ENCODE measurements around the gene GMDS.

GMDS gene

DNA sequence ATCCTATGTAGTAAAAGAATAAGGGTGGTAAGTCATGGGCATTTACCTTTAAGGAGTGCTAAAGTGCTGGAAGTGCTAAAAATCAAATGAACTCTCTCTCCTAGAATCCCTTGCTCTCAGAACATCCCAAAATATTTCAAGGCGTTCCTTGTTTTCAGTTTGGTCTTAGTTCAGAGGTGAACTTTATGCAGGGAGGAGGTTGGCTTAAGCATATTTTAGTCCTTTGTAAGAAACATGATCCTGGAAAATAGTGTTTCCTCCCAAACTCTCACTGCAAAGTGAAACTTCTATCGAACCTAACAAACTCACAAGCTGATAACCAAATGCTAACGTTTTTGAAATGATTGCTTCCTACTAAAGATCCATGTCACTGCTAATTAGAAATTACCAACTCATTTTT, 404.3 kb downstream of the GMDS start:
- Histone ChIP-seq H3K36me3 (ENCODE audit: control insufficient read depth, insufficient read depth, low read length) (no peaks in the 10 kb centered on the region), H3K79me2 (no peaks in the 10 kb centered on the region), H2AFZ (no peak overlapping the region), H3K27me3 (ENCODE audit: control insufficient read depth, insufficient read depth, low read length) (no peaks in the 10 kb centered on the region), H3K4me3 (ENCODE audit: low read depth, low read length) (no peak overlapping the region), H3K27ac (no peak overlapping the region), H3K4me2 (ENCODE audit: low read length) (no peak overlapping the region), H3K4me1 (no peaks in the 10 kb centered on the region), H3K9ac (no peak overlapping the region), H3K9me3 (ENCODE audit: control insufficient read depth, low read length) (no peaks in the 10 kb centered on the region)
- TF ChIP-seq, protein P1, sequence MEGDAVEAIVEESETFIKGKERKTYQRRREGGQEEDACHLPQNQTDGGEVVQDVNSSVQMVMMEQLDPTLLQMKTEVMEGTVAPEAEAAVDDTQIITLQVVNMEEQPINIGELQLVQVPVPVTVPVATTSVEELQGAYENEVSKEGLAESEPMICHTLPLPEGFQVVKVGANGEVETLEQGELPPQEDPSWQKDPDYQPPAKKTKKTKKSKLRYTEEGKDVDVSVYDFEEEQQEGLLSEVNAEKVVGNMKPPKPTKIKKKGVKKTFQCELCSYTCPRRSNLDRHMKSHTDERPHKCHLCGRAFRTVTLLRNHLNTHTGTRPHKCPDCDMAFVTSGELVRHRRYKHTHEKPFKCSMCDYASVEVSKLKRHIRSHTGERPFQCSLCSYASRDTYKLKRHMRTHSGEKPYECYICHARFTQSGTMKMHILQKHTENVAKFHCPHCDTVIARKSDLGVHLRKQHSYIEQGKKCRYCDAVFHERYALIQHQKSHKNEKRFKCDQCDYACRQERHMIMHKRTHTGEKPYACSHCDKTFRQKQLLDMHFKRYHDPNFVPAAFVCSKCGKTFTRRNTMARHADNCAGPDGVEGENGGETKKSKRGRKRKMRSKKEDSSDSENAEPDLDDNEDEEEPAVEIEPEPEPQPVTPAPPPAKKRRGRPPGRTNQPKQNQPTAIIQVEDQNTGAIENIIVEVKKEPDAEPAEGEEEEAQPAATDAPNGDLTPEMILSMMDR (IDR thresholded peaks at IDR 0.05) = no peak

DNA sequence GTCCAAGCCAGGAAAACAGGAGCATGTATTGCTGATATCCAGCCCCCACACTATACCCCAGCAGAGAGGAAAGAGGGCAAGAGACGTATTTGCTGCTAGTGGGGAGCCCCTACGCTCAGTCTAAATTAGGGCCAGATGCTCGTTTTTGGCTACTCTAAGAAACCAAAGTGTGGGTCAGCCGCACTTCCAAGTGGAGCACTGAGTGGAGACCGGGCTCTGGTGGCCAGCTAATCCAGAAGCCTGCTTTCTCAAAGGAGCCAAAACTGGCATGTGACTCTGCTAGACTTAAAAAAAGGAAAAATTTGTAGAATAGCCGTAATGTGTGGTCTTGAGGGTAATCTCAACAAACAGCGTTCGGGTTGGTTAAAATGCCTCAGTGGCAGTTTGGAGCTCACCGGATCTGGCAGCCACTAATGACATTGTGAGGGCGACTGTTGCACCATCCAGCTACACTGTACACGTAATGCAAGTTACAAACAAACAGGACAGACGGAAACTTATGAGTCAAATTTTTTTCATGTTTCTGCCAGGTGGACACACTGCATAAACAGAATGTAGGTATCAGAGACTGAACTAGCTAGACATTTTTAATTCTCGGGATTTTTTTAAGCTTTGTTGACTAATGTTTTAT, 404.8 kb downstream of the GMDS start:
- no peak overlapping the region for H3K4me3 ChIP-seq (ENCODE audit: low read depth, low read length)
- no peaks in the 10 kb centered on the region for H3K27me3 ChIP-seq (ENCODE audit: control insufficient read depth, insufficient read depth, low read length)
- H2AFZ ChIP-seq = no peak overlapping the region
- H3K27ac ChIP-seq = no peak overlapping the region
- TF ChIP-seq, protein P1 (IDR thresholded peaks at IDR 0.05) = no peak
- H3K79me2 ChIP-seq = no peaks in the 10 kb centered on the region
- no peak overlapping the region for H3K9ac ChIP-seq
- H3K4me1 ChIP-seq = no peaks in the 10 kb centered on the region
- H3K9me3 ChIP-seq (ENCODE audit: control insufficient read depth, low read length) = no peaks in the 10 kb centered on the region
- no peak overlapping the region for H3K4me2 ChIP-seq (ENCODE audit: low read length)
- no peaks in the 10 kb centered on the region for H3K36me3 ChIP-seq (ENCODE audit: control insufficient read depth, insufficient read depth, low read length)

DNA sequence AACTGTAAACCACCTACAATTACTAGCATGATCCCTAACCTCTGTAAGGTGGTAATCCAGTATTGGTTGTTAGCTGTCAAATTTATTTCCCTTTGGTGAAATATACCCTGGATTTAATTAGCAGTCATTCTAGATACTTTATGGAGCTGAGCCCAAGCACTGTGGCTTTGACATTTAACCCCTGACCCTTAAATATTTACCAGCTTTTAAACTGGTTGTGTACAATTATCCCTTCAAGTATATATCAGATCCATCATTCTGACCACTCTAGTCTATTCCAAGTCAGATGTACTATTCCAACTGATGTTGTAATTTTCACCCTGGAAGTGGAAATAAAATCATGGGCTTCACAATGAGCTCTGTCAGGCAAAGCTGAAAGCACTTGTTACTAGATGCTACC, 406.0 kb downstream of the GMDS start:
- H3K9ac ChIP-seq = no peak overlapping the region
- H3K27ac ChIP-seq = no peak overlapping the region
- no peak overlapping the region for H3K4me2 ChIP-seq (ENCODE audit: low read length)
- H3K36me3 ChIP-seq (ENCODE audit: control insufficient read depth, insufficient read depth, low read length) = no peaks in the 10 kb centered on the region
- H3K4me1 ChIP-seq = no peaks in the 10 kb centered on the region
- no peaks in the 10 kb centered on the region for H3K27me3 ChIP-seq (ENCODE audit: control insufficient read depth, insufficient read depth, low read length)
- no peaks in the 10 kb centered on the region for H3K79me2 ChIP-seq
- no peak overlapping the region for H2AFZ ChIP-seq
- no peak overlapping the region for H3K4me3 ChIP-seq (ENCODE audit: low read depth, low read length)
- TF ChIP-seq, protein P1 (IDR thresholded peaks at IDR 0.05) = no peak
- H3K9me3 ChIP-seq (ENCODE audit: control insufficient read depth, low read length) = no peaks in the 10 kb centered on the region

DNA sequence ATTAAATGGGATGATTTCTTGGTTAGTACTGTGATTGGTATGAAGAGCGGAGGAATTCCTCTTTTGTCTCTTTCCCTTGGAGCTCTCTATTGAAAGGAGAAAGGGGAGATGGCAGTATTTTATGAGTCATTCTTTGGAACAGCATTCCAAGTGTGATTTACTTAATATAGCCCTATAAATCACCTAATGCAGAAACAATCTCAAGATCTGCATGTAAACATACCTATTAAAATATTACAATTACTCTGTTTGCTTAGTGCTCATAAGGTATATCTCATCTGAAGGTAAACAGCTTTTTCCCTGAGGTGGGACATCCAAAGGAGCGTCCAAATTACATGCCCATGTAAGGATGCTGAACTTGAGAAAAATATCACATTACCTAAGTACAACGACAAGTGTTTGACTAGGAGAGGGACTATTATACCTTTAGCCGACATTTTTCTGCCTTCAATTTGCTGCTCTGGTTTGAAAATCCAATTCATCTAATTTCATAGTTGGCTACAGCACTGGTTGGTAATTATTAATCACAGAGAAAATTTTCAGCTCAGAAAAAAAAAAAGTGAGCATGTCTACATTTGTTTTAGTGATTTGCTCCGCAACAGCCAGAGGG, 406.7 kb downstream of the GMDS start:
- Histone ChIP-seq H3K79me2 (no peaks in the 10 kb centered on the region), H3K9ac (no peak overlapping the region), H3K27me3 (ENCODE audit: control insufficient read depth, insufficient read depth, low read length) (no peaks in the 10 kb centered on the region), H3K9me3 (ENCODE audit: control insufficient read depth, low read length) (no peaks in the 10 kb centered on the region), H3K4me2 (ENCODE audit: low read length) (no peak overlapping the region), H2AFZ (no peak overlapping the region), H3K27ac (no peak overlapping the region), H3K4me1 (no peaks in the 10 kb centered on the region), H3K4me3 (ENCODE audit: low read depth, low read length) (no peak overlapping the region), H3K36me3 (ENCODE audit: control insufficient read depth, insufficient read depth, low read length) (no peaks in the 10 kb centered on the region)
- TF ChIP-seq, protein P1 (IDR thresholded peaks at IDR 0.05) = no peak

DNA sequence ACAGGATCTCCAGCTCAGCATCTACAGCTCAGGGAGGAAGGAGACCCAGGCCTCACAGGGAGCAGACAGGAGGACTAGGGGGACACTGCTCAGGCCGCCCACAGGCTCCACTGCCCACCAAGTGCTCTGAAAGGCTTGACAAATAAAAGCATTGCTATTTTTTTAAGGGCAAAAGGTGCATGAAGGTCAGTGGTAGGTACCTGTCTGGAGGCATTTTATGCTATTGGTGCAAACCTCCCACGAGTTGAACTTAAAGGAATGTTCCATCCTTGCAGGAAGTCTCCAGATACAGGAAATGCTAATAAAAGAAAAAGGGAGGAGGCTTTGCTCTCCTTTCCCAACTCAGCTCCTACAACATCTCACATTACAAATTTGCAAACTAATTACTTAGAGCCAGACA, 407.6 kb downstream of the GMDS start:
- H3K9ac ChIP-seq = no peak overlapping the region
- no peak overlapping the region for H3K4me3 ChIP-seq (ENCODE audit: low read depth, low read length)
- H3K27me3 ChIP-seq (ENCODE audit: control insufficient read depth, insufficient read depth, low read length) = no peaks in the 10 kb centered on the region
- no peak overlapping the region for H2AFZ ChIP-seq
- no peak overlapping the region for H3K4me2 ChIP-seq (ENCODE audit: low read length)
- no peaks in the 10 kb centered on the region for H3K79me2 ChIP-seq
- no peaks in the 10 kb centered on the region for H3K36me3 ChIP-seq (ENCODE audit: control insufficient read depth, insufficient read depth, low read length)
- H3K9me3 ChIP-seq (ENCODE audit: control insufficient read depth, low read length) = no peaks in the 10 kb centered on the region
- TF ChIP-seq, protein P1 (IDR thresholded peaks at IDR 0.05) = no peak
- H3K4me1 ChIP-seq = no peaks in the 10 kb centered on the region
- H3K27ac ChIP-seq = no peak overlapping the region
